KMS-11 (cell line): ENCODE data around the gene MAPK1.

Source experiments
- H2AFZ ChIP-seq: fragments of 200-600 bp; sonication (generic); 2 replicates; pipeline ENCODE4 v1.6.1; 2016; ENCODE audit warnings: antibody characterized with exemption, mixed run types, low read depth
- H3K27ac ChIP-seq: fragments of 200-600 bp; sonication (generic); 2 replicates; pipeline ENCODE4 v1.6.1; 2016; ENCODE audit warnings: mild to moderate bottlenecking, mixed run types
- H3K27me3 ChIP-seq: fragments of 200-600 bp; sonication (generic); 2 replicates; pipeline ENCODE4 v1.6.1; 2017; ENCODE audit warnings: mild to moderate bottlenecking, low read depth, mixed run types, moderate library complexity; ENCODE audit not compliant: insufficient read depth
- H3K36me3 ChIP-seq: fragments of 200-600 bp; sonication (generic); 2 replicates; pipeline ENCODE4 v1.6.1; 2017; ENCODE audit warnings: mild to moderate bottlenecking, mixed run types; ENCODE audit not compliant: insufficient read depth
- H3K4me1 ChIP-seq: fragments of 200-600 bp; sonication (generic); 2 replicates; pipeline ENCODE4 v1.6.1; 2016; ENCODE audit warnings: mild to moderate bottlenecking, low read depth, mixed run types; ENCODE audit not compliant: poor library complexity, severe bottlenecking
- H3K4me2 ChIP-seq: fragments of 200-600 bp; sonication (generic); 2 replicates; pipeline ENCODE4 v1.7.0; 2016; ENCODE audit warnings: mild to moderate bottlenecking, mixed run types
- H3K4me3 ChIP-seq: fragments of 200-600 bp; sonication (generic); IDR thresholded peaks from 2 replicates; pipeline ENCODE4 v1.6.1; 2017; ENCODE audit warnings: low read depth, low read length, mixed read lengths; ENCODE audit not compliant: insufficient read depth
- H3K79me2 ChIP-seq: fragments of 200-600 bp; sonication (generic); 2 replicates; pipeline ENCODE4 v1.6.1; 2016; ENCODE audit warnings: low read depth, mixed run types; ENCODE audit not compliant: insufficient read depth
- H3K9ac ChIP-seq: fragments of 200-600 bp; sonication (generic); 2 replicates; pipeline ENCODE4 v1.6.1; 2016; ENCODE audit warnings: mild to moderate bottlenecking, mixed run types
- H4K20me1 ChIP-seq: fragments of 200-600 bp; sonication (generic); 2 replicates; pipeline ENCODE4 v1.6.1; 2016; ENCODE audit warnings: mild to moderate bottlenecking, mixed run types; ENCODE audit not compliant: insufficient read depth
- CTCF ChIP-seq: fragments of 200-600 bp; sonication (generic); conservative IDR thresholded peaks from 2 replicates; pipeline ENCODE4 v1.6.1; 2017; ENCODE audit warnings: low read depth, mild to moderate bottlenecking, antibody characterized with exemption, low read length, moderate library complexity, mixed read lengths

The MAPK1 gene

GRCh38 chr22:21759646-21760376 lies 107.6 kb downstream of the MAPK1 start:
- Histone ChIP-seq H3K4me2 (peak overlapping the region; percentile 84), H4K20me1 (peaks cover 6% of the 10 kb centered on the region; the same call in 1 of the 2 replicates), H3K4me3 (no peak overlapping the region), H2AFZ (no peak overlapping the region), H3K4me1 (peaks cover 59% of the 10 kb centered on the region), H3K79me2 (no peaks in the 10 kb centered on the region), H3K27ac (peak overlapping the region; percentile 52; the same call in 1 of the 2 replicates), H3K36me3 (no peaks in the 10 kb centered on the region), H3K27me3 (no peaks in the 10 kb centered on the region), H3K9ac (no peak overlapping the region)
- TF ChIP-seq CTCF = no peak

- H3K4me3 ChIP-seq = no peak overlapping the region
- 0 out of 2 replicates have a peak, but pooled peaks cover 6% of the 10 kb centered on the region for H4K20me1 ChIP-seq
- no peak overlapping the region for H3K27ac ChIP-seq
- no peaks in the 10 kb centered on the region for H3K36me3 ChIP-seq
- no peaks in the 10 kb centered on the region for H3K79me2 ChIP-seq
- no peak overlapping the region for H3K4me2 ChIP-seq
- no peaks in the 10 kb centered on the region for H3K27me3 ChIP-seq
- no peak overlapping the region for H2AFZ ChIP-seq
- no peak for TF ChIP-seq CTCF
- peaks cover 52% of the 10 kb centered on the region for H3K4me1 ChIP-seq
- no peak overlapping the region for H3K9ac ChIP-seq
Observed at GRCh38 chr22:21759093-21759492, 108.4 kb downstream of the MAPK1 start.

GRCh38 chr22:21758091-21758864 lies 109.2 kb downstream of the MAPK1 start:
- Histone ChIP-seq H3K4me1 (peaks cover 44% of the 10 kb centered on the region), H3K79me2 (no peaks in the 10 kb centered on the region), H3K27me3 (no peaks in the 10 kb centered on the region), H3K9ac (no peak overlapping the region), H4K20me1 (0 out of 2 replicates have a peak, but pooled peaks cover 6% of the 10 kb centered on the region), H3K27ac (no peak overlapping the region), H3K4me2 (no peak overlapping the region), H3K36me3 (no peaks in the 10 kb centered on the region), H2AFZ (no peak overlapping the region), H3K4me3 (no peak overlapping the region)
- TF ChIP-seq CTCF = no peak

GRCh38 chr22:21755851-21756284 lies 111.6 kb downstream of the MAPK1 start:
- Histone ChIP-seq H3K27ac (no peak overlapping the region), H3K79me2 (no peaks in the 10 kb centered on the region), H3K9ac (no peak overlapping the region), H3K36me3 (no peaks in the 10 kb centered on the region), H3K4me3 (no peak overlapping the region), H3K4me2 (no peak overlapping the region), H3K27me3 (no peaks in the 10 kb centered on the region), H4K20me1 (0 out of 2 replicates have a peak, but pooled peaks cover 2% of the 10 kb centered on the region), H3K4me1 (peaks cover 19% of the 10 kb centered on the region), H2AFZ (no peak overlapping the region)
- TF ChIP-seq CTCF = no peak
